ENCODE data around the gene GRM2.

GRCh38 chr3:51670053-51670822, 36.6 kb upstream of the GRM2 start:
- TF ChIP-seq CTCF (IDR thresholded peaks at IDR 0.05; ENCODE audit: poor library complexity) (no peak), EZH2phosphoT487 (IDR thresholded peaks at IDR 0.05; ENCODE audit: low read depth, severe bottlenecking, unreplicated experiment) (no peak), EZH2 (IDR thresholded peaks at IDR 0.05; ENCODE audit: borderline replicate concordance) (no peak)

Measured in hepatocyte (in vitro differentiated cells).